ENCODE results near the gene WWC2.

GRCh38 chr4:183094393-183095198, 4.5 kb upstream of the WWC2 start:
- no peak for TF ChIP-seq CTCF (IDR thresholded peaks at IDR 0.05 in 8 of 11, conservative IDR thresholded peaks at IDR 0.05 in 3 of 11)
- TF ChIP-seq POLR2A (IDR thresholded peaks at IDR 0.05) = no peak
- no peak for TF ChIP-seq POLR2AphosphoS5 (IDR thresholded peaks at IDR 0.05)
